Measurements from ENCODE around the gene SIDT2. TPM values are rescaled to one million over a fixed set of nuclear protein-coding genes. Genes with fewer than 3 reads are reported as not detected.
A peak's percentile ranks its signal among the peaks of the same experiment; 100 is the strongest.

SIDT2 gene
- total and polyA plus RNA-seq, 2 of the 13 experiments (the other 11 are each of a cell fraction or from before 2014, with no cell fraction given): 11.5 to 28.0 TPM

DNA sequence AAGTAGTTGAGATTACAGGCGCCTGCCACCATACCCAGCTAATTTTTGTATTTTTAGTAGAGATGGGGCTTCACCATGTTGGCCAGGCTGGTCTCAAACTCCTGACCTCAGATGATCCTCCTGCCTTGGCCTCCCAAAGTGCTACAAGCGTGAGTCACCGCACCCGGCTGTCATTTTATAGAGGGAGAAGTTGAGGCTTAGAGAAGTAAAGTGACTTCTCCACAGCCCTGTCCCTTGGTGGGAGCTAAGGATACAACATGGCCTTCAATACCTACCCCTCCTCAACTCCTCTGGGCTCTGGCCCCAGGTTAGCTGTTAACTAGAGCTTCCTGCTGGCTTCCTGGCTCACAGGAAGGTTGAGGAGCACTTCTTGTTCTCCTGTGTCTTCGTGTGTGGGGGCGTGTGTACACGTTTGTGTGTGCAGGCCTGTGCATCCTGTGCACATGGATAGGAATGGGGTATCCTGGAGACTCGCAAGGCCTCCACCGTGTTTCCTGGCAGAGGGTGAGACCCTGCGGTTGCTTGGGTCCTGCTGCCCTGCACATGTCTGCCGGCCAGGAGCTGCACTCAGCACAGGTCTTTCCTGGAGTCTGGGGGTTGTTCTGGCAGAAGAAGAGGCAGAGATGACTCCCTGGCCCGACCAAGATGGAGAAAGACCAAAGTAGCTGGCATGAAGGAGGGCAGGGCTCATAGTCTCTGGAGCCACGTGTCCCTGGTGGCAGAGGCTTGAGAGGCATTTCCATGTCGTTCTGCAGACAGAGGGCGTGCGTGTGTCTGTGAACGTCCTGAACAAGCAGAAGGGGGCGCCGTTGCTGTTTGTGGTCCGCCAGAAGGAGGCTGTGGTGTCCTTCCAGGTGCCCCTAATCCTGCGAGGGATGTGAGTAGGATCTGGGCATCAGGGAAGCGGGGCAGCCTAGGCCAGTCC, 2.4 kb downstream of the SIDT2 start (continued):
- TF ChIP-seq THAP11 (CRISPR knock-in tag; IDR thresholded peaks at IDR 0.05) (peak; percentile 29; the same call in 1 of the 2 replicates), ZNF350 (CRISPR knock-in tag; IDR thresholded peaks at IDR 0.05; ENCODE audit: borderline replicate concordance, low read depth) (no peak), ZNF180 (CRISPR knock-in tag; IDR thresholded peaks at IDR 0.05; ENCODE audit: borderline replicate concordance, low read depth) (no peak), ZNF354B (CRISPR knock-in tag; IDR thresholded peaks at IDR 0.05) (no peak), GABPB1 (CRISPR knock-in tag; IDR thresholded peaks at IDR 0.05) (0 out of 2 replicates have a peak, but pooled peaks have one; percentile 43), RELA (CRISPR knock-in tag; IDR thresholded peaks at IDR 0.05) (no peak), ZNF3 (CRISPR knock-in tag; IDR thresholded peaks at IDR 0.05) (no peak), SMC3 (IDR thresholded peaks at IDR 0.05; ENCODE audit: low read length) (peak; percentile 39), CENPX (CRISPR knock-in tag; IDR thresholded peaks at IDR 0.05) (no peak), ZMYM2 (CRISPR knock-in tag; IDR thresholded peaks at IDR 0.05) (no peak)
- TF ChIP-seq, protein P1, sequence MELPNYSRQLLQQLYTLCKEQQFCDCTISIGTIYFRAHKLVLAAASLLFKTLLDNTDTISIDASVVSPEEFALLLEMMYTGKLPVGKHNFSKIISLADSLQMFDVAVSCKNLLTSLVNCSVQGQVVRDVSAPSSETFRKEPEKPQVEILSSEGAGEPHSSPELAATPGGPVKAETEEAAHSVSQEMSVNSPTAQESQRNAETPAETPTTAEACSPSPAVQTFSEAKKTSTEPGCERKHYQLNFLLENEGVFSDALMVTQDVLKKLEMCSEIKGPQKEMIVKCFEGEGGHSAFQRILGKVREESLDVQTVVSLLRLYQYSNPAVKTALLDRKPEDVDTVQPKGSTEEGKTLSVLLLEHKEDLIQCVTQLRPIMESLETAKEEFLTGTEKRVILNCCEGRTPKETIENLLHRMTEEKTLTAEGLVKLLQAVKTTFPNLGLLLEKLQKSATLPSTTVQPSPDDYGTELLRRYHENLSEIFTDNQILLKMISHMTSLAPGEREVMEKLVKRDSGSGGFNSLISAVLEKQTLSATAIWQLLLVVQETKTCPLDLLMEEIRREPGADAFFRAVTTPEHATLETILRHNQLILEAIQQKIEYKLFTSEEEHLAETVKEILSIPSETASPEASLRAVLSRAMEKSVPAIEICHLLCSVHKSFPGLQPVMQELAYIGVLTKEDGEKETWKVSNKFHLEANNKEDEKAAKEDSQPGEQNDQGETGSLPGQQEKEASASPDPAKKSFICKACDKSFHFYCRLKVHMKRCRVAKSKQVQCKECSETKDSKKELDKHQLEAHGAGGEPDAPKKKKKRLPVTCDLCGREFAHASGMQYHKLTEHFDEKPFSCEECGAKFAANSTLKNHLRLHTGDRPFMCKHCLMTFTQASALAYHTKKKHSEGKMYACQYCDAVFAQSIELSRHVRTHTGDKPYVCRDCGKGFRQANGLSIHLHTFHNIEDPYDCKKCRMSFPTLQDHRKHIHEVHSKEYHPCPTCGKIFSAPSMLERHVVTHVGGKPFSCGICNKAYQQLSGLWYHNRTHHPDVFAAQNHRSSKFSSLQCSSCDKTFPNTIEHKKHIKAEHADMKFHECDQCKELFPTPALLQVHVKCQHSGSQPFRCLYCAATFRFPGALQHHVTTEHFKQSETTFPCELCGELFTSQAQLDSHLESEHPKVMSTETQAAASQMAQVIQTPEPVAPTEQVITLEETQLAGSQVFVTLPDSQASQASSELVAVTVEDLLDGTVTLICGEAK (IDR thresholded peaks at IDR 0.05): no peak
- TF ChIP-seq, protein P1 (CRISPR knock-in tag; IDR thresholded peaks at IDR 0.05): no peak
- TF ChIP-seq, protein P2, sequence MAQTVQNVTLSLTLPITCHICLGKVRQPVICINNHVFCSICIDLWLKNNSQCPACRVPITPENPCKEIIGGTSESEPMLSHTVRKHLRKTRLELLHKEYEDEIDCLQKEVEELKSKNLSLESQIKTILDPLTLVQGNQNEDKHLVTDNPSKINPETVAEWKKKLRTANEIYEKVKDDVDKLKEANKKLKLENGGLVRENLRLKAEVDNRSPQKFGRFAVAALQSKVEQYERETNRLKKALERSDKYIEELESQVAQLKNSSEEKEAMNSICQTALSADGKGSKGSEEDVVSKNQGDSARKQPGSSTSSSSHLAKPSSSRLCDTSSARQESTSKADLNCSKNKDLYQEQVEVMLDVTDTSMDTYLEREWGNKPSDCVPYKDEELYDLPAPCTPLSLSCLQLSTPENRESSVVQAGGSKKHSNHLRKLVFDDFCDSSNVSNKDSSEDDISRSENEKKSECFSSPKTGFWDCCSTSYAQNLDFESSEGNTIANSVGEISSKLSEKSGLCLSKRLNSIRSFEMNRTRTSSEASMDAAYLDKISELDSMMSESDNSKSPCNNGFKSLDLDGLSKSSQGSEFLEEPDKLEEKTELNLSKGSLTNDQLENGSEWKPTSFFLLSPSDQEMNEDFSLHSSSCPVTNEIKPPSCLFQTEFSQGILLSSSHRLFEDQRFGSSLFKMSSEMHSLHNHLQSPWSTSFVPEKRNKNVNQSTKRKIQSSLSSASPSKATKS (CRISPR knock-in tag; IDR thresholded peaks at IDR 0.05): no peak
- TF ChIP-seq, protein P3, sequence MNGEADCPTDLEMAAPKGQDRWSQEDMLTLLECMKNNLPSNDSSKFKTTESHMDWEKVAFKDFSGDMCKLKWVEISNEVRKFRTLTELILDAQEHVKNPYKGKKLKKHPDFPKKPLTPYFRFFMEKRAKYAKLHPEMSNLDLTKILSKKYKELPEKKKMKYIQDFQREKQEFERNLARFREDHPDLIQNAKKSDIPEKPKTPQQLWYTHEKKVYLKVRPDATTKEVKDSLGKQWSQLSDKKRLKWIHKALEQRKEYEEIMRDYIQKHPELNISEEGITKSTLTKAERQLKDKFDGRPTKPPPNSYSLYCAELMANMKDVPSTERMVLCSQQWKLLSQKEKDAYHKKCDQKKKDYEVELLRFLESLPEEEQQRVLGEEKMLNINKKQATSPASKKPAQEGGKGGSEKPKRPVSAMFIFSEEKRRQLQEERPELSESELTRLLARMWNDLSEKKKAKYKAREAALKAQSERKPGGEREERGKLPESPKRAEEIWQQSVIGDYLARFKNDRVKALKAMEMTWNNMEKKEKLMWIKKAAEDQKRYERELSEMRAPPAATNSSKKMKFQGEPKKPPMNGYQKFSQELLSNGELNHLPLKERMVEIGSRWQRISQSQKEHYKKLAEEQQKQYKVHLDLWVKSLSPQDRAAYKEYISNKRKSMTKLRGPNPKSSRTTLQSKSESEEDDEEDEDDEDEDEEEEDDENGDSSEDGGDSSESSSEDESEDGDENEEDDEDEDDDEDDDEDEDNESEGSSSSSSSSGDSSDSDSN (CRISPR knock-in tag; IDR thresholded peaks at IDR 0.05): peak; percentile 35; the same call in 1 of the 2 replicates
- TF ChIP-seq, protein P4, sequence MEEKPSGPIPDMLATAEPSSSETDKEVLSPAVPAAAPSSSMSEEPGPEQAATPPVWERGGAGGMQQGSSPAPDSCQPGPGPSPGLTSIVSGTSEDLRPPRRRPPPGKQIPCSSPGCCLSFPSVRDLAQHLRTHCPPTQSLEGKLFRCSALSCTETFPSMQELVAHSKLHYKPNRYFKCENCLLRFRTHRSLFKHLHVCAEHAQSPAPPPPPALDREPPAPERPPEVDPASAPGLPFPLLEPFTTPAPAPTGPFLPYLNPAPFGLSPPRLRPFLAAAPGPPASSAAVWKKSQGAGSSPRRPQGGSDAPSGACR (CRISPR knock-in tag; IDR thresholded peaks at IDR 0.05): no peak

All from HepG2 (cell line).